ENCODE results near the gene FBXL12.
"Not testable (repeated sequence)": the region's sequence is repeated elsewhere in the genome, so short reads cannot be mapped to it uniquely, and the experiment has no call there.

Gene FBXL12

GRCh38 chr19:9785367-9786331 lies 33.2 kb downstream of the FBXL12 start (continued):
- TF ChIP-seq ZNF398 (tag by site-specific recombination; IDR thresholded peaks at IDR 0.05) (peak; percentile 74), KLF17 (tag by site-specific recombination; IDR thresholded peaks at IDR 0.05) (peak; percentile 48; the same call in 1 of the 2 replicates), ZNF518A (tag by site-specific recombination; conservative IDR thresholded peaks at IDR 0.05; ENCODE audit: low read depth) (no peak)

- H3K36me3 ChIP-seq (ENCODE audit: control insufficient read depth in 2 of 2, insufficient read depth in 1 of 2, low read length in 2 of 2); H3K9me3 ChIP-seq (ENCODE audit: control insufficient read depth, insufficient read depth, low read depth, low read length); H3K27ac ChIP-seq (ENCODE audit: extremely low read depth, low read depth, low read length); H3K4me1 ChIP-seq (ENCODE audit: control insufficient read depth, insufficient read depth, low read length); H3K4me3 ChIP-seq (ENCODE audit: low read depth, low read length); POLR2A ChIA-PET: not testable (repeated sequence)
- CTCF ChIA-PET = interaction anchor here (0.7 kb wide), 1 partner anchor 27 kb away, joined by 4 read pairs; no protein-coding TSS in a partner anchor
- peak; percentile 54; the same call in 1 of the 2 replicates for TF ChIP-seq ZNF530 (tag by site-specific recombination; IDR thresholded peaks at IDR 0.05; ENCODE audit: low read depth)
Measured at GRCh38 chr19:9784163-9784496, 34.7 kb downstream of the FBXL12 start.

GRCh38 chr19:9782338-9782737 lies 36.5 kb downstream of the FBXL12 start:
- ChIA-PET POLR2A (interaction anchor here (0.8 kb wide), 1 partner anchor 14 kb away, joined by 4 read pairs; the partner anchor contains the start of gene ZNF846), CTCF (interaction anchor here (1.2 kb wide), 1 partner anchor 15 kb away, joined by 4 read pairs; no protein-coding TSS in a partner anchor)
- no peak overlapping the region for H3K27ac ChIP-seq (ENCODE audit: extremely low read depth, low read depth, low read length)
- no peak overlapping the region for H3K4me3 ChIP-seq (ENCODE audit: low read depth, low read length)
- TF ChIP-seq HIC1 (tag by site-specific recombination; IDR thresholded peaks at IDR 0.05) (no peak), SP3 (tag by site-specific recombination; IDR thresholded peaks at IDR 0.05) (no peak), RBAK (tag by site-specific recombination; IDR thresholded peaks at IDR 0.05) (no peak), ZNF518A (tag by site-specific recombination; conservative IDR thresholded peaks at IDR 0.05; ENCODE audit: low read depth) (no peak), ZNF394 (tag by site-specific recombination; IDR thresholded peaks at IDR 0.05; ENCODE audit: borderline replicate concordance) (no peak), ZNF423 (tag by site-specific recombination; IDR thresholded peaks at IDR 0.05) (no peak), ZNF311 (tag by site-specific recombination; IDR thresholded peaks at IDR 0.05; ENCODE audit: borderline replicate concordance) (no peak), ZNF629 (tag by site-specific recombination; IDR thresholded peaks at IDR 0.05) (no peak)
- peaks cover 5% of the 10 kb centered on the region for H3K4me1 ChIP-seq (ENCODE audit: control insufficient read depth, insufficient read depth, low read length)
- no peaks in the 10 kb centered on the region for H3K9me3 ChIP-seq (ENCODE audit: control insufficient read depth, insufficient read depth, low read depth, low read length)
- no peaks in the 10 kb centered on the region for H3K36me3 ChIP-seq (ENCODE audit: control insufficient read depth in 2 of 2, insufficient read depth in 1 of 2, low read length in 2 of 2)
